ENCODE measurements around the gene LST1.

The LST1 gene

DNA sequence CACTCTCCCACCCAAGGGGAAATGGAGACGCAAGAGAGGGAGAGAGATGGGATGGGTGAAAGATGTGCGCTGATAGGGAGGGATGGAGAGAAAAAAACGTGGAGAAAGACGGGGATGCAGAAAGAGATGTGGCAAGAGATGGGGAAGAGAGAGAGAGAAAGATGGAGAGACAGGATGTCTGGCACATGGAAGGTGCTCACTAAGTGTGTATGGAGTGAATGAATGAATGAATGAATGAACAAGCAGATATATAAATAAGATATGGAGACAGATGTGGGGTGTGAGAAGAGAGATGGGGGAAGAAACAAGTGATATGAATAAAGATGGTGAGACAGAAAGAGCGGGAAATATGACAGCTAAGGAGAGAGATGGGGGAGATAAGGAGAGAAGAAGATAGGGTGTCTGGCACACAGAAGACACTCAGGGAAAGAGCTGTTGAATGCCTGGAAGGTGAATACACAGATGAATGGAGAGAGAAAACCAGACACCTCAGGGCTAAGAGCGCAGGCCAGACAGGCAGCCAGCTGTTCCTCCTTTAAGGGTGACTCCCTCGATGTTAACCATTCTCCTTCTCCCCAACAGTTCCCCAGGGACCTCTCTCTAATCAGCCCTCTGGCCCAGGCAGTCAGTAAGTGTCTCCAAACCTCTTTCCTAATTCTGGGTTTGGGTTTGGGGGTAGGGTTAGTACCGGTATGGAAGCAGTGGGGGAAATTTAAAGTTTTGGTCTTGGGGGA is 10.0 kb upstream of the LST1 start:
- Histone ChIP-seq H2BK12ac (ENCODE audit: low read length) (peak overlapping the region; percentile 96), H3K79me2 (ENCODE audit: control insufficient read depth, insufficient read depth, low read length, poor library complexity) (peaks cover 4% of the 10 kb centered on the region), H3K27ac (ENCODE audit: low read depth, low read length) (peak overlapping the region; percentile 23), H3K4me3 (ENCODE audit: low read depth, low read length) (no peak overlapping the region), H3K9me3 (ENCODE audit: insufficient read depth, low read depth, low read length) (no peaks in the 10 kb centered on the region), H2BK120ac (ENCODE audit: insufficient read depth, low read length, poor library complexity) (peak overlapping the region; percentile 65), H3K14ac (ENCODE audit: low read length) (peak overlapping the region; percentile 9), H3K4ac (ENCODE audit: low read depth, low read length) (no peak overlapping the region), H4K12ac (ENCODE audit: low read depth, low read length) (no peak overlapping the region), H4K8ac (ENCODE audit: low read depth, low read length) (no peak overlapping the region), H3K23ac (ENCODE audit: low read length) (no peak overlapping the region), H2AK5ac (ENCODE audit: low read length) (peak overlapping the region; percentile 3), H3K27me3 (ENCODE audit: insufficient read depth, low read length) (no peaks in the 10 kb centered on the region), H2AFZ (ENCODE audit: insufficient read depth, low read length, poor library complexity) (no peak overlapping the region), H3K18ac (ENCODE audit: low read length) (peak overlapping the region; percentile 5), H3K36me3 (ENCODE audit: control insufficient read depth in 1 of 2, insufficient read depth in 2 of 2, low read length in 2 of 2) (no peaks in the 10 kb centered on the region), H3K9ac (ENCODE audit: low read length) (no peak overlapping the region), H3K4me1 (ENCODE audit: control insufficient read depth in 1 of 2, insufficient read depth in 2 of 2, low read length in 2 of 2) (peaks cover 51 to 63% of the 10 kb centered on the region in 2 experiments), H3K79me1 (ENCODE audit: low read length) (peaks cover 50% of the 10 kb centered on the region), H3K4me2 (ENCODE audit: low read length) (peak overlapping the region; percentile 20), H4K91ac (ENCODE audit: low read depth, low read length) (peak overlapping the region; percentile 75), H2BK5ac (ENCODE audit: low read depth, low read length, poor library complexity) (peak overlapping the region; percentile 38)
- 100% methylated on average over 4 of the region's 8 CpGs for WGBS (ENCODE audit: extremely low coverage, insufficient coverage, insufficient read length)
- no peak for DNase-seq

DNA sequence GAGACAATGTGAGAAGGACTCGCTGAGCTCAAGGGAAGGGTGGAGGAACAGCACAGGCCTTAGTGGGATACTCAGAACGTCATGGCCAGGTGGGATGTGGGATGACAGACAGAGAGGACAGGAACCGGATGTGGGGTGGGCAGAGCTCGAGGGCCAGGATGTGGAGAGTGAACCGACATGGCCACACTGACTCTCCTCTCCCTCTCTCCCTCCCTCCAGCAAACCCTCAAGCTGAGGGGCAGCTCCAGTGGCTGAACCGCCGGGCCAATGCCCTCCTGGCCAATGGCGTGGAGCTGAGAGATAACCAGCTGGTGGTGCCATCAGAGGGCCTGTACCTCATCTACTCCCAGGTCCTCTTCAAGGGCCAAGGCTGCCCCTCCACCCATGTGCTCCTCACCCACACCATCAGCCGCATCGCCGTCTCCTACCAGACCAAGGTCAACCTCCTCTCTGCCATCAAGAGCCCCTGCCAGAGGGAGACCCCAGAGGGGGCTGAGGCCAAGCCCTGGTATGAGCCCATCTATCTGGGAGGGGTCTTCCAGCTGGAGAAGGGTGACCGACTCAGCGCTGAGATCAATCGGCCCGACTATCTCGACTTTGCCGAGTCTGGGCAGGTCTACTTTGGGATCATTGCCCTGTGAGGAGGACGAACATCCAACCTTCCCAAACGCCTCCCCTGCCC is 9.0 kb upstream of the LST1 start:
- H3K4me2 ChIP-seq (ENCODE audit: low read length), result no peak overlapping the region
- no peak overlapping the region for H4K12ac ChIP-seq (ENCODE audit: low read depth, low read length)
- H3K79me2 ChIP-seq (ENCODE audit: control insufficient read depth, insufficient read depth, low read length, poor library complexity), result peaks cover 6% of the 10 kb centered on the region
- H2AK5ac ChIP-seq (ENCODE audit: low read length), result peak overlapping the region; percentile 44
- no peak overlapping the region for H3K9ac ChIP-seq (ENCODE audit: low read length)
- peak overlapping the region; percentile 58 for H2BK12ac ChIP-seq (ENCODE audit: low read length)
- peaks cover 53% of the 10 kb centered on the region for H3K79me1 ChIP-seq (ENCODE audit: low read length)
- H3K4me3 ChIP-seq (ENCODE audit: low read depth, low read length), result no peak overlapping the region
- H3K4ac ChIP-seq (ENCODE audit: low read depth, low read length), result peak overlapping the region; percentile 2
- peak overlapping the region; percentile 65 for H2BK120ac ChIP-seq (ENCODE audit: insufficient read depth, low read length, poor library complexity)
- peak overlapping the region; percentile 70 for H3K18ac ChIP-seq (ENCODE audit: low read length)
- no CpG with 5 or more reads among the region's 19 CpGs for WGBS (ENCODE audit: extremely low coverage, insufficient coverage, insufficient read length)
- no peak overlapping the region for H3K27ac ChIP-seq (ENCODE audit: low read depth, low read length)
- no peaks in the 10 kb centered on the region for H3K27me3 ChIP-seq (ENCODE audit: insufficient read depth, low read length)
- H4K8ac ChIP-seq (ENCODE audit: low read depth, low read length), result peak overlapping the region; percentile 10
- H3K23ac ChIP-seq (ENCODE audit: low read length), result no peak overlapping the region
- peaks cover 59 to 69% of the 10 kb centered on the region in 2 experiments for H3K4me1 ChIP-seq (ENCODE audit: control insufficient read depth in 1 of 2, insufficient read depth in 2 of 2, low read length in 2 of 2)
- H2AFZ ChIP-seq (ENCODE audit: insufficient read depth, low read length, poor library complexity), result no peak overlapping the region
- peak overlapping the region; percentile 49 for H2BK5ac ChIP-seq (ENCODE audit: low read depth, low read length, poor library complexity)
- DNase-seq, result no peak
- H3K36me3 ChIP-seq (ENCODE audit: control insufficient read depth in 1 of 2, insufficient read depth in 2 of 2, low read length in 2 of 2), result no peaks in the 10 kb centered on the region
- peak overlapping the region; percentile 41 for H3K14ac ChIP-seq (ENCODE audit: low read length)
- H3K9me3 ChIP-seq (ENCODE audit: insufficient read depth, low read depth, low read length), result no peaks in the 10 kb centered on the region
- peak overlapping the region; percentile 75 for H4K91ac ChIP-seq (ENCODE audit: low read depth, low read length)

DNA sequence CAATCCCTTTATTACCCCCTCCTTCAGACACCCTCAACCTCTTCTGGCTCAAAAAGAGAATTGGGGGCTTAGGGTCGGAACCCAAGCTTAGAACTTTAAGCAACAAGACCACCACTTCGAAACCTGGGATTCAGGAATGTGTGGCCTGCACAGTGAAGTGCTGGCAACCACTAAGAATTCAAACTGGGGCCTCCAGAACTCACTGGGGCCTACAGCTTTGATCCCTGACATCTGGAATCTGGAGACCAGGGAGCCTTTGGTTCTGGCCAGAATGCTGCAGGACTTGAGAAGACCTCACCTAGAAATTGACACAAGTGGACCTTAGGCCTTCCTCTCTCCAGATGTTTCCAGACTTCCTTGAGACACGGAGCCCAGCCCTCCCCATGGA is 8.5 kb upstream of the LST1 start:
- Histone ChIP-seq H3K79me1 (ENCODE audit: low read length) (peaks cover 50% of the 10 kb centered on the region), H3K18ac (ENCODE audit: low read length) (peak overlapping the region; percentile 70), H3K27ac (ENCODE audit: low read depth, low read length) (no peak overlapping the region), H3K23ac (ENCODE audit: low read length) (no peak overlapping the region), H3K4me3 (ENCODE audit: low read depth, low read length) (no peak overlapping the region), H3K4me2 (ENCODE audit: low read length) (no peak overlapping the region), H4K12ac (ENCODE audit: low read depth, low read length) (no peak overlapping the region), H2AK5ac (ENCODE audit: low read length) (peak overlapping the region; percentile 19), H2BK12ac (ENCODE audit: low read length) (peak overlapping the region; percentile 58), H3K14ac (ENCODE audit: low read length) (peak overlapping the region; percentile 41), H3K79me2 (ENCODE audit: control insufficient read depth, insufficient read depth, low read length, poor library complexity) (peaks cover 6% of the 10 kb centered on the region), H3K4ac (ENCODE audit: low read depth, low read length) (no peak overlapping the region), H4K8ac (ENCODE audit: low read depth, low read length) (peak overlapping the region; percentile 12), H2BK5ac (ENCODE audit: low read depth, low read length, poor library complexity) (peak overlapping the region; percentile 49), H3K4me1 (ENCODE audit: control insufficient read depth in 1 of 2, insufficient read depth in 2 of 2, low read length in 2 of 2) (peaks cover 60 to 70% of the 10 kb centered on the region in 2 experiments), H4K91ac (ENCODE audit: low read depth, low read length) (peak overlapping the region; percentile 75), H3K36me3 (ENCODE audit: control insufficient read depth in 1 of 2, insufficient read depth in 2 of 2, low read length in 2 of 2) (no peaks in the 10 kb centered on the region), H2AFZ (ENCODE audit: insufficient read depth, low read length, poor library complexity) (no peak overlapping the region), H2BK120ac (ENCODE audit: insufficient read depth, low read length, poor library complexity) (peak overlapping the region; percentile 65), H3K27me3 (ENCODE audit: insufficient read depth, low read length) (no peaks in the 10 kb centered on the region), H3K9ac (ENCODE audit: low read length) (no peak overlapping the region), H3K9me3 (ENCODE audit: insufficient read depth, low read depth, low read length) (no peaks in the 10 kb centered on the region)
- no peak for DNase-seq
- WGBS (ENCODE audit: extremely low coverage, insufficient coverage, insufficient read length), result no CpG with 5 or more reads among the region's 3 CpGs

DNA sequence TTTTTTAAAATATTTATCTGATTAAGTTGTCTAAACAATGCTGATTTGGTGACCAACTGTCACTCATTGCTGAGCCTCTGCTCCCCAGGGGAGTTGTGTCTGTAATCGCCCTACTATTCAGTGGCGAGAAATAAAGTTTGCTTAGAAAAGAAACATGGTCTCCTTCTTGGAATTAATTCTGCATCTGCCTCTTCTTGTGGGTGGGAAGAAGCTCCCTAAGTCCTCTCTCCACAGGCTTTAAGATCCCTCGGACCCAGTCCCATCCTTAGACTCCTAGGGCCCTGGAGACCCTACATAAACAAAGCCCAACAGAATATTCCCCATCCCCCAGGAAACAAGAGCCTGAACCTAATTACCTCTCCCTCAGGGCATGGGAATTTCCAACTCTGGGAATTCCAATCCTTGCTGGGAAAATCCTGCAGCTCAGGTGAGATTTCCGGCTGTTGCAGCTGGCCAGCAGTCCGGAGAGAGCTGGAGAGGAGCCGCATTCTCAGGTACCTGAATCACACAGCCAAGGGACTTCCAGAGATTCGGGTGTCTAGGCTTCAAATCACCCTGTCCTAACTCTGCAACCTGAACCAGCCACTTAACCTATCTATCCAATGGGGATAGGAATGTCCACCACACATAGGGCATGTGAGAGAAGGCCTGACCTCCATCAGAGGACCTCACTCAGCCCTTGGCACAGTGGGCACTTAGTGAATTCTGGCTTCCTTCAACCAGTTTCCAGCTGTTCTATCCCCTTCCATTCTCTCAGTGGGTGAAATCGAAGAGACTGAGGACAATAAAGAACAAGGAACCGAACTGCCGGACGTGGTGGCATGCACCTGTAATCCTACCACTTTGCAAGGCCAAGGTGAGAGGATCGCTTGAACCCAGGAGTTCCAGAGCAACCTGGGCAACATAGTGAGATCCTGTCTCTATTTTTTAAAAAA is 7.6 kb upstream of the LST1 start:
- H3K4me2 ChIP-seq (ENCODE audit: low read length), result peak overlapping the region; percentile 20
- H3K4me3 ChIP-seq (ENCODE audit: low read depth, low read length), result no peak overlapping the region
- H4K91ac ChIP-seq (ENCODE audit: low read depth, low read length), result peak overlapping the region; percentile 64
- H3K4me1 ChIP-seq (ENCODE audit: control insufficient read depth in 1 of 2, insufficient read depth in 2 of 2, low read length in 2 of 2), result peaks cover 58 to 65% of the 10 kb centered on the region in 2 experiments
- H3K23ac ChIP-seq (ENCODE audit: low read length), result no peak overlapping the region
- H3K9ac ChIP-seq (ENCODE audit: low read length), result no peak overlapping the region
- H2BK120ac ChIP-seq (ENCODE audit: insufficient read depth, low read length, poor library complexity), result peak overlapping the region; percentile 78
- H2AK5ac ChIP-seq (ENCODE audit: low read length), result no peak overlapping the region
- no peak overlapping the region for H4K12ac ChIP-seq (ENCODE audit: low read depth, low read length)
- peak overlapping the region; percentile 12 for H3K14ac ChIP-seq (ENCODE audit: low read length)
- H3K27me3 ChIP-seq (ENCODE audit: insufficient read depth, low read length), result no peaks in the 10 kb centered on the region
- no peak overlapping the region for H4K8ac ChIP-seq (ENCODE audit: low read depth, low read length)
- peak overlapping the region; percentile 73 for H3K27ac ChIP-seq (ENCODE audit: low read depth, low read length)
- no peak overlapping the region for H2AFZ ChIP-seq (ENCODE audit: insufficient read depth, low read length, poor library complexity)
- peaks cover 6% of the 10 kb centered on the region for H3K79me2 ChIP-seq (ENCODE audit: control insufficient read depth, insufficient read depth, low read length, poor library complexity)
- H3K18ac ChIP-seq (ENCODE audit: low read length), result no peak overlapping the region
- H3K36me3 ChIP-seq (ENCODE audit: control insufficient read depth in 1 of 2, insufficient read depth in 2 of 2, low read length in 2 of 2), result no peaks in the 10 kb centered on the region
- H3K79me1 ChIP-seq (ENCODE audit: low read length), result peaks cover 47% of the 10 kb centered on the region
- no peaks in the 10 kb centered on the region for H3K9me3 ChIP-seq (ENCODE audit: insufficient read depth, low read depth, low read length)
- H3K4ac ChIP-seq (ENCODE audit: low read depth, low read length), result no peak overlapping the region
- peak; percentile 77 to 81 for DNase-seq
- H2BK12ac ChIP-seq (ENCODE audit: low read length), result peak overlapping the region; percentile 60
- no CpG with 5 or more reads among the region's 12 CpGs for WGBS (ENCODE audit: extremely low coverage, insufficient coverage, insufficient read length)
- peak overlapping the region; percentile 68 for H2BK5ac ChIP-seq (ENCODE audit: low read depth, low read length, poor library complexity)
